Breast epithelium (tissue), 4 donors: ENCODE measurements around the gene COL23A1. TPM values are rescaled to one million over a fixed set of nuclear protein-coding genes. Genes with fewer than 3 reads are reported as not detected.

Experiments
- DNase-seq, 2 donors: peaks; one replicate each; pipeline ENCODE4 v3.0.0-alpha.2; 2019; ENCODE audit warnings: low spot score in 2 of 2
- H3K27ac ChIP-seq, 2 donors: fragments of 200-600 bp; sonication (generic) in 1 of 2; one replicate each; pipeline ENCODE4 v1.5.1; 2016 to 2019; ENCODE audit warnings: mild to moderate bottlenecking in 1 of 2
- H3K27me3 ChIP-seq, 2 donors: fragments of 200-600 bp; sonication (generic) in 1 of 2; one replicate each; pipeline versions ENCODE4 v1.5.1 to v1.6.0; 2017 to 2019; ENCODE audit warnings: control low read depth in 1 of 2, mild to moderate bottlenecking in 1 of 2
- H3K36me3 ChIP-seq: fragments of 200-600 bp; one replicate; pipeline ENCODE4 v1.5.1; 2019
- H3K4me1 ChIP-seq, 2 donors: fragments of 200-600 bp; sonication (generic); one replicate each; pipeline ENCODE4 v1.5.1; 2016 to 2019; ENCODE audit warnings: control low read depth in 1 of 2
- H3K4me3 ChIP-seq, 3 donors: fragments of 200-600 bp; sonication (generic); 1 replicate in 2 of 3; 2 replicates in 1 of 3; pipeline ENCODE4 v1.5.1; 2016 to 2019; ENCODE audit warnings: mild to moderate bottlenecking in 3 of 3, moderate library complexity in 2 of 3
- H3K9me3 ChIP-seq, 2 donors: fragments of 200-600 bp; sonication (generic) in 1 of 2; one replicate each; pipeline ENCODE4 v1.5.1; 2016 to 2019; ENCODE audit warnings: control low read depth in 1 of 2
- CTCF ChIP-seq, 3 donors: fragments of 450-650 bp; IDR thresholded peaks; one replicate each; pipeline ENCODE4 v1.5.1; 2016 to 2017; ENCODE audit warnings: antibody characterized with exemption in 3 of 3, mild to moderate bottlenecking in 3 of 3, moderate library complexity in 3 of 3
- POLR2A ChIP-seq: fragments of 450-650 bp; IDR thresholded peaks from one replicate; pipeline ENCODE4 v1.6.1; 2016; ENCODE audit warnings: antibody characterized with exemption, mild to moderate bottlenecking, moderate library complexity
- POLR2AphosphoS5 ChIP-seq, 3 donors: sonication (generic); formaldehyde crosslinking; IDR thresholded peaks; one replicate each; pipeline ENCODE4 v1.6.1; 2017; ENCODE audit warnings: antibody characterized with exemption in 3 of 3
- intact Hi-C: fragments of 100-400 bp; cut with DNase I; formaldehyde crosslinking; loops from one replicate; pipeline ENCODE4 v1.15.1; 2023; ENCODE audit warnings: low total_unique reads
- total RNA-seq, 3 donors: library from RNA; depleted of rRNA; stranded (reverse); fragments of >200 nt; gene quantifications; one replicate each; pipeline ENCODE4 v1.1.0, GENCODE V29; 2016

COL23A1 gene
- total RNA-seq, 3 donors from 2014 or later, result 0.32 to 3.3 (median 2.6) TPM

DNA sequence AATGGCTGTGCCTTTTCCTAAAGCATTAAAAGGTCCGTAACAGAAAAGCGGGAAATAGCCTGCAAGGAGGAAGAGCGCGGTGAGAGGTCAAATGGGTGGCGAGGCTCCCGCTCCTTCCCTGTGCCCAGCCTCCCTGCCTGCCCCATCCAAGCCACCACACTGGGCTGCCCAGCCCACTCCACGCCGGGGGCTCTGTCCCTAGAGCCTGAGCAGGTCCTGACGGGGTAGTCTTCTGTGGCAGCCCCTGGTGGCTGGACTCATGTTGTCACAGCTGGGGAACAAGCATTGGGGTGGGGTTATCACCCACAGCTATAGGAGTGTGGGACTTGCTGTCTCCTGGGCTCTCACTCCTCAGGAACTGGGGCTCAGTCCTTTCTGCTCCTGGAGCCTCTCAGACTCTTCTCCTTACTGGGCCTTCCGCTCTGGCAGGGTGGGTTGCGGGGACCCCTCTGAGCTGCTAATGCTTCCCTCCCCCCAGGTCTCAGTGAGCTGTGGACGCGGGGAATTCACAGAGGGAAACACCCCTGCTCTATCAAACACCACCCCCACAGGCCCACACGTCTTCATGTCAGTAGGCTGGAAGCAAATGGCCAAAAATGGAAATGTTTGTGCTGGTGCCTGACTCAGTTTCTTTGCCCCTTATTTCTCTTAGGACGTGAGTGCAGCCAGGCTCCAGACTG is 205.2 kb downstream of the COL23A1 start:
- no peaks in the 10 kb centered on the region for H3K9me3 ChIP-seq
- no peaks in the 10 kb centered on the region for H3K4me1 ChIP-seq
- peaks cover 0 to 14% of the 10 kb centered on the region in 2 donors for H3K27me3 ChIP-seq
- no peaks in the 10 kb centered on the region for H3K36me3 ChIP-seq
- DNase-seq, result no peak
- TF ChIP-seq POLR2A, result no peak
- TF ChIP-seq POLR2AphosphoS5 (IDR thresholded peaks at IDR 0.05), result no peak
- no peak overlapping the region for H3K4me3 ChIP-seq
- intact Hi-C loops, result no loop called here
- H3K27ac ChIP-seq, result no peak overlapping the region

DNA sequence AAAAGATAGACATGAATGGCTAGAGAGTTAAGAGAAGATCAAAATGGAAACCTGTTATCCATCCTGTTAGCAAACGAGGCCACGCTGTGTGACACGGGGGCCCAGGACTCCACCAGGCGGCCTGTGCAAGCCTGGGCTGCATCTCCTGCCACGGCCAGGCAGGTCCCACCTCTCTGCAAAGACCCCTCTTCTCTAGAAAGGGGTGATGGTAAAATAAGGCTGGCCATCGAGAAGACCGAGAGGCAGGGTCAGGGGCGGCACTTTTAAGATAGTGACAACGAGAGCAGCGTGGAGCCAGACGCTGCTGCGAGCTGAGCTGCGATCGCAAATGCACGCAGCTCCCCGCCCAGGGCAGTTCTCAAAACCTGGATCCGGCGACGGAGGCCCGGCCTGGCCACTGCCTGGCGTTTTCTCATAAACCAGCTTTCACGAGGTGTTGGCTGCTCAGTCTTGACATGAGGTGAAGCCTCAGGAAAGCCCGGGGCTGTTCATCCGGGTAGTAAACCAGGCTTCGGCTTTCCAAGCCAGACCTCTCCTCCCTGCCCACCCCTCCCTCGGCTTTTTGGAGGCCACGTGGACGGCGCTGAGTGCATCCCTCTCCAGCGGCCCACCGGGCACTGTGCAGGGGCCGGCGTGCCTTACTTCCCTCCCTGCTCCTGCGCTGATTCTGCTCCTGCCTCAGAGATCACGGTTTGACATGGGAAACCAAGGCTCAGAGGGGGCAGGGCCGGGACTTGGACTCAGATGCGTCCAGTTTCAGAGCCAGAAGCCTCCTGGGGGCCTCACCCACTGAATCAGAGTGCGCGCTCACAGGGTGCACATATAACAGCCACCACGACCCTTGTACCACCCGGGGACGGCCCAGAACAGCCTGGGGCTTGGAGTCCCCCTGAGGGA is 206.0 kb downstream of the COL23A1 start:
- intact Hi-C loops, result no loop called here
- H3K9me3 ChIP-seq, result no peaks in the 10 kb centered on the region
- H3K36me3 ChIP-seq, result no peaks in the 10 kb centered on the region
- H3K27ac ChIP-seq, result no peak overlapping the region
- TF ChIP-seq POLR2AphosphoS5 (IDR thresholded peaks at IDR 0.05) (no peak), CTCF (IDR thresholded peaks at IDR 0.05) (no peak), POLR2A (no peak)
- DNase-seq, result no peak
- H3K4me1 ChIP-seq, result no peaks in the 10 kb centered on the region
- no peak overlapping the region for H3K4me3 ChIP-seq
- H3K27me3 ChIP-seq, result peaks cover 0 to 14% of the 10 kb centered on the region in 2 donors

GRCh38 chr5:178383301-178383918 is 206.8 kb downstream of the COL23A1 start:
- no peak for DNase-seq

DNA sequence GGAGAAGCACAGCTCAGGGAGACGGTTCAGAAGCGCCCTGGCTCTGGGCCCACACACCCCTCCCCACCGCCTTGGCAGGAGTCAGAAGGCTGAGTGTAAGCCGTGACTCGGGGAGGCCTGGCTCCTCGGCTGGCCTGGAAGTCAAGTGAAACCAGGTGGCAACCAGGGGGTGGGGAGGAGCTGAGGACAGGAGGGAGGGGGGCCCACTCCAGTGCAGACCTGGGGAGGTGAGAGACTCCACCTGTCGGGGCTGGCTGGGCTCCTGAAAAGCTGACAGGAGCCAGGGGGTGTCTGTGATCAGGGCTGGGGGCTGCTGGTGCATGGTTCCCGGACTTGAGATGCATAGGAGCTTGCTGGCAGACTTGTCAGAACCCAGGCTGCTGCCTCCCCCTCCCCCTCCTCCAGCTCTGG is 207.4 kb downstream of the COL23A1 start:
- Histone ChIP-seq H3K36me3 (no peaks in the 10 kb centered on the region), H3K4me3 (no peak overlapping the region), H3K9me3 (no peaks in the 10 kb centered on the region), H3K27me3 (peaks cover 0 to 14% of the 10 kb centered on the region in 2 donors), H3K4me1 (no peaks in the 10 kb centered on the region), H3K27ac (no peak overlapping the region)
- TF ChIP-seq CTCF (IDR thresholded peaks at IDR 0.05), result no peak
- no peak for TF ChIP-seq POLR2AphosphoS5 (IDR thresholded peaks at IDR 0.05)
- no peak for TF ChIP-seq POLR2A
- no peak for DNase-seq
- intact Hi-C loops, result no loop called here

More at GRCh38 chr5:178383301-178383918, 206.8 kb downstream of the COL23A1 start:
- no peak overlapping the region for H3K4me3 ChIP-seq
- H3K4me1 ChIP-seq, result no peaks in the 10 kb centered on the region
- H3K27me3 ChIP-seq, result peaks cover 0 to 14% of the 10 kb centered on the region in 2 donors
- intact Hi-C loops, result no loop called here
- no peaks in the 10 kb centered on the region for H3K36me3 ChIP-seq
- TF ChIP-seq CTCF (IDR thresholded peaks at IDR 0.05) (no peak), POLR2AphosphoS5 (IDR thresholded peaks at IDR 0.05) (no peak), POLR2A (no peak)
- no peaks in the 10 kb centered on the region for H3K9me3 ChIP-seq
- H3K27ac ChIP-seq, result no peak overlapping the region

DNA sequence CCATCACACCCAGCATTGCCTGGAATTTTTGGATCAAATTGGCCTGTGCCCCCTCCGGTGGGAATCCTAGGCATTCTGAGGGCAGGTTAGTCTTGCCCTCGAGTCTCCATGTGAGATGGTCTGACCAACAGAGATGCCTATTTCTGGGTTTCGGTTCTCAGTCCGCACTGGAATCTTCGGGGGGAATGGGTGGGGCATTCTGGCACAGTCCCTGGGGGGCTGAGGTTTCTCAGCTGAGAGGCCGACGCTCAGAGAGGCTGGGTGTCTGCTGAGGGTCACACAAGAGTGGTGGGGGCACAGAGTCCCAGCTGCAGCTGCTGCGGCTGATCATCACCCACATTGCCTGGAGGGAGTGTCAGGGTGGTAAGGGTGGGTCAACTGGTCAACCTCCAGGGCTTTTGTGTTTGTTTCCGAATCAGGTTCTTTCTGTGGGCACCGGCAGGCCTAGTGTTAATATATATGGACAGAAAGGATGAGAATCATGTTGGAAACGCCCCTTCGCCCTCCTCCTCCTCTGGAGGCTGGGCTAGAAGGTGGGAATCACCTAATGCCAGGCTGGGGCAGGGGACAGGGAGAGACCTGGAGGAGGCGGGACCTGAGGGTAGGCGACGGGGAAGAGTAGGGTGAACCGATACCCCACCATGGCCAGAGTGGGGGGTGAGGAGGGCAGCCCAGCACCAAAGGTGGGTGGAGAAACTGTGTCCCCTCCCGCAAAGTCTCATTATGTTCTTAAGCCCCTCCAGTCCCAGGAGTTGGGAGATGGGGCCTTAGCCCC is 208.1 kb downstream of the COL23A1 start:
- Histone ChIP-seq H3K4me3 (no peak overlapping the region), H3K27ac (no peak overlapping the region), H3K27me3 (peaks cover 0 to 14% of the 10 kb centered on the region in 2 donors), H3K4me1 (no peaks in the 10 kb centered on the region), H3K36me3 (no peaks in the 10 kb centered on the region), H3K9me3 (no peaks in the 10 kb centered on the region)
- TF ChIP-seq POLR2AphosphoS5 (IDR thresholded peaks at IDR 0.05) (no peak), POLR2A (no peak), CTCF (IDR thresholded peaks at IDR 0.05) (no peak)
- DNase-seq, result no peak
- intact Hi-C loops, result no loop called here
